ENCODE measurements around the gene SORCS2.

SORCS2 gene

DNA sequence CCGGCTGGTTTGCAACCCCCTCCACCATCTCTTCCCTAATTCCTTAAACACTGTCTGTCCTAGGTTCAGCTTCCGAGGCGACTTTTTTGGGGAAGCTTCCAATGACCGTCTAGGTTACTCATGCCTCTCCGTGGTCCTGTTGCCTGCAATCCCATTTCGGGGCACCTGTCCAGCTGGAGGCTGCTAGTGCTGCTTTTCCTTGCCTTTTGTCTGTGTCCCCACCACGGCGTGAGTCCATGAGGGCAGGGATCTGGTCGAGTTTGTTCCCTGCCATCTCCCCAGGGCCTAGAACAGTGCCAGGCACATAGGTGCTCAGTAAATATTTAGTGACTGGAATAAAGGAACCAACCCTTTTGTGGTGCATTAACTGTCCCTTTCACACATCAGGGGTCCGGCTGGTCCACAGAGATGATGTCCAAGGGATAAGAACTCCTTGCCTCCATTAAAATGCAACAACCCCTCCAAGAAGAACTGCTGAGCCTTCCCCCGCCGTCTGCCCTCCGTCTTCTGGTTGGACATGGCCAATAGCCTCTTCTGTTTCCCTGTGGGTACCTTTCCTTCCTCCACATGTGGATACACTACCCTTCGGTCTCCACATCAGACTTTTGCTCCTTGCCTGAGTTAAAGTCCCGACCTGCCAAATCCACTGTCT lies 5.7 kb upstream of the SORCS2 start:
- DNase-seq (ENCODE audit: low read depth): no peak
- TF ChIP-seq, protein P1, sequence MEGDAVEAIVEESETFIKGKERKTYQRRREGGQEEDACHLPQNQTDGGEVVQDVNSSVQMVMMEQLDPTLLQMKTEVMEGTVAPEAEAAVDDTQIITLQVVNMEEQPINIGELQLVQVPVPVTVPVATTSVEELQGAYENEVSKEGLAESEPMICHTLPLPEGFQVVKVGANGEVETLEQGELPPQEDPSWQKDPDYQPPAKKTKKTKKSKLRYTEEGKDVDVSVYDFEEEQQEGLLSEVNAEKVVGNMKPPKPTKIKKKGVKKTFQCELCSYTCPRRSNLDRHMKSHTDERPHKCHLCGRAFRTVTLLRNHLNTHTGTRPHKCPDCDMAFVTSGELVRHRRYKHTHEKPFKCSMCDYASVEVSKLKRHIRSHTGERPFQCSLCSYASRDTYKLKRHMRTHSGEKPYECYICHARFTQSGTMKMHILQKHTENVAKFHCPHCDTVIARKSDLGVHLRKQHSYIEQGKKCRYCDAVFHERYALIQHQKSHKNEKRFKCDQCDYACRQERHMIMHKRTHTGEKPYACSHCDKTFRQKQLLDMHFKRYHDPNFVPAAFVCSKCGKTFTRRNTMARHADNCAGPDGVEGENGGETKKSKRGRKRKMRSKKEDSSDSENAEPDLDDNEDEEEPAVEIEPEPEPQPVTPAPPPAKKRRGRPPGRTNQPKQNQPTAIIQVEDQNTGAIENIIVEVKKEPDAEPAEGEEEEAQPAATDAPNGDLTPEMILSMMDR (IDR thresholded peaks at IDR 0.05; ENCODE audit: low read depth, low read length): no peak
- no peak for TF ChIP-seq POLR2A (IDR thresholded peaks at IDR 0.05; ENCODE audit: extremely low read depth, insufficient read length)
- TF ChIP-seq MYC (IDR thresholded peaks at IDR 0.05; ENCODE audit: low read depth, low read length): no peak
- TF ChIP-seq, protein P2, sequence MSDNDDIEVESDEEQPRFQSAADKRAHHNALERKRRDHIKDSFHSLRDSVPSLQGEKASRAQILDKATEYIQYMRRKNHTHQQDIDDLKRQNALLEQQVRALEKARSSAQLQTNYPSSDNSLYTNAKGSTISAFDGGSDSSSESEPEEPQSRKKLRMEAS (IDR thresholded peaks at IDR 0.05; ENCODE audit: low read depth, low read length): no peak
- H3K4me3 ChIP-seq (ENCODE audit: low read depth, low read length): no peak overlapping the region

DNA sequence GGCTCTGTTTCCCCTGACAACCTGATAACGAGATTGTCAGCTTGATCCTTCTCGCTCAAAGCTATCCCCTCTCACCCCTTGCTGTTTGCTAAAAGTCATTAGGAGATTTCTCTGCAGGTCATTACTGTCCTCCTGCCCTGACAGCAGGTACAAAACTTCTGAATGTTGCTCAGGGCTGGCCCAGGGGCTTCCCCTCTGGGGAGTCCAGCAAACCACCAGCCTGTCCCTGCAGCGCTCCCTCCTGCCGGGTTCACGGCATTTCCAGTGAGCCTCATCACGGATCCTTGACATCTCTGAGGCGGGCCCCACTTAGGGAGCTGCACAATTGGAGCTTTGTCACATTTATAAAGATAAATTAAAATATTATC lies 5.2 kb upstream of the SORCS2 start:
- TF ChIP-seq, protein P1 (IDR thresholded peaks at IDR 0.05; ENCODE audit: low read depth, low read length): no peak
- TF ChIP-seq POLR2A (IDR thresholded peaks at IDR 0.05; ENCODE audit: extremely low read depth, insufficient read length): no peak
- TF ChIP-seq, protein P2 (IDR thresholded peaks at IDR 0.05; ENCODE audit: low read depth, low read length): no peak
- TF ChIP-seq MYC (IDR thresholded peaks at IDR 0.05; ENCODE audit: low read depth, low read length): no peak
- no peak for DNase-seq (ENCODE audit: low read depth)
- no peak overlapping the region for H3K4me3 ChIP-seq (ENCODE audit: low read depth, low read length)

DNA sequence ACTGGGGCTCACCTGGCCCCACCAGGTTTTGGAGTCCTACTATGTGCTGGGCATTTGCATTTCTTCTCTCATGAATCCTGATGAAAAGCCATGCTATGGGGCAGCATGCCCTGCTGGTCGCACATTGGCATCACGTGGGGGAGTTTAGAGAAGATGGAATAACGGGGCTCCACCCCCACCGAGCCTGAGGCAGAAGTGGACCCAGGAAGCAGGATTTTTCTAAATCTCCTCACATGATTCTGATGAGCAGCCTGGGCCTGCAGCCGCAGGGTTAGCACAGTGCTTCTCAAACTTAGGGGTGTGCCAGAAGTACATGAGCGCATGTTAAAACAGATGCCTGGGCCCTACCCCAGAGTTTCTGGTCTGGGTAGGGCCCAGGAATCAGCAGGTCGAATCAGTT lies 4.6 kb upstream of the SORCS2 start:
- H3K4me3 ChIP-seq (ENCODE audit: low read depth, low read length): no peak overlapping the region
- DNase-seq (ENCODE audit: low read depth): no peak
- TF ChIP-seq, protein P2 (IDR thresholded peaks at IDR 0.05; ENCODE audit: low read depth, low read length): no peak
- TF ChIP-seq MYC (IDR thresholded peaks at IDR 0.05; ENCODE audit: low read depth, low read length) (no peak), POLR2A (IDR thresholded peaks at IDR 0.05; ENCODE audit: extremely low read depth, insufficient read length) (no peak)
- TF ChIP-seq, protein P1 (IDR thresholded peaks at IDR 0.05; ENCODE audit: low read depth, low read length): no peak

DNA sequence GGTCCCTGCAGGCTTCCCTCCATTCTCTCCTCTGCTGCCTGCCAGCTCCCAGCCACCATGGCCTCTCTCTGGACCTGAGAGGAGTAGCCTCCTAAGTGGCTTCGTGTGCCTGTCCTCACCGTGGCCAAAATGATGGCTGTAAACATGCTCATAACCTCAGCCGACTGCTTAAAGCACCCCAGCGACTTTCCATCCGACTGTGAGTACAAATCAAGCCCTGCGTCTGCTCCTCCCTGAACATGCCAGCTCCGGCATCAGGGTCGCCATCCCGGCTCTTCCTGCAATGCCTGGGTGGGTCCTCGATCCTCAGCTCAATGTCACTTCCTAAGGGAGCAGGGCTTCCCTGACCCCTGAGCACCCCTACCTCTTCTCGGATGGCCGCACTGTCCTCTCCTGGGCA lies 3.3 kb upstream of the SORCS2 start:
- DNase-seq (ENCODE audit: low read depth): no peak
- no peak overlapping the region for H3K4me3 ChIP-seq (ENCODE audit: low read depth, low read length)
- no peak for TF ChIP-seq MYC (IDR thresholded peaks at IDR 0.05; ENCODE audit: low read depth, low read length)

DNA sequence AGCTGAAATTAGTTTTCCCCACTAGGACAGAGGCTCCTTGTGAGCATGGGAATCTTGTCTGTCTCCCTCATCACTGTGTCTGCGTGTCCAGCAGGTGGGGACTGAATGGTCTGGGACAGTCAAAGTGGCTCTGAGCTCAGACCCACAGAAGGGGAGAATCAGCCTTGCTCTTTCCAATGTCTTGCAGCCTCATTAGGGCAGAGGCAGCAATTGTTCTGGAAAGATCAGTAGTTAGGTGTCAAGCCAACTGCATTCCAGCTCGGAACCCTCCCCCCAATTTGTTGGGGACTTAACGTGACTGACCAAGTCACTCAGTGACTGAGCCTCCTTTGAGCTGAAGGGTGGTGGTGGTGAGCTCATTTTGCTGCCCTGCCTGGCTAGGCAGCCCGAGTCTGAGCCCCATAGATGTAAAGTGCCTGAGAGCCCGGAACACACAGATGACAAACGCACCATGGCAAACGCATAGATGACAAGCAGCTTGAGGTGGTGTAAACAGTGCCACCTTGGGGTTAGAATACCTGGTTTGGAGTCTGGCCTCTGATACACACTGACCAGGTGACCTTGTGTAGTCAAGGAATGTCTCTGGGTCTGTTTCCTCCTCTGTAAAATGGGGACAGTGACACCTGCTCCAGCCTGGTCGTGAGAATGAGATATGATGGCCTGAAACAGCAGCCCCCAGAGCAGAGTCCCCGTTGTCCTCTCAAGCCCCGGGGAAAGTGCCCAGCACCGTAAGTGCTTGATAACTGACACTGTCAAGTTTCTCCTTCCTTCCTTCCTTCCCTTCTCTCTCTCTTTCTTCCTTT lies 2.7 kb upstream of the SORCS2 start:
- TF ChIP-seq, protein P1 (IDR thresholded peaks at IDR 0.05; ENCODE audit: low read depth, low read length): no peak
- TF ChIP-seq POLR2A (IDR thresholded peaks at IDR 0.05; ENCODE audit: extremely low read depth, insufficient read length) (no peak), MYC (IDR thresholded peaks at IDR 0.05; ENCODE audit: low read depth, low read length) (no peak)
- TF ChIP-seq, protein P2 (IDR thresholded peaks at IDR 0.05; ENCODE audit: low read depth, low read length): no peak
- no peak overlapping the region for H3K4me3 ChIP-seq (ENCODE audit: low read depth, low read length)
- no peak for DNase-seq (ENCODE audit: low read depth)

DNA sequence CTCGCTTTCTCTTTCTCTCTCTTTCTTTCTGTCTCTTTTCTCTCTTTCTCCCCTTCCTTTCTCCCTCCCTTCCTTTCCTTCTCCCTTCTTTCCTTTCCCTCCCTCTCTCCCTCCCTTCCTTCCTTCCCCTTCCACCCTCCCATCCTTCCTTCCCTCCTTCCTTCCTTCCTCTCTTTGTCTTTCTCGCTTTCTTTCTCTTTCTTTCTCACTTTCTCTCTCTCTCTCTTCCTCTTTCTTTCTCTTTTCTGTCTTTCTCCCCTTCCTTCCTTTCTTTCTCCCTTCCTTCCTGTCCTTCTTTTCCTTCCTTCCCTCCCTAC lies 2.1 kb upstream of the SORCS2 start:
- no peak for DNase-seq (ENCODE audit: low read depth)
- TF ChIP-seq, protein P2 (IDR thresholded peaks at IDR 0.05; ENCODE audit: low read depth, low read length): no peak
- no peak for TF ChIP-seq POLR2A (IDR thresholded peaks at IDR 0.05; ENCODE audit: extremely low read depth, insufficient read length)
- no peak for TF ChIP-seq MYC (IDR thresholded peaks at IDR 0.05; ENCODE audit: low read depth, low read length)
- TF ChIP-seq, protein P1 (IDR thresholded peaks at IDR 0.05; ENCODE audit: low read depth, low read length): no peak

More for the DNA sequence above, 2.1 kb upstream of the SORCS2 start:
- no peak overlapping the region for H3K4me3 ChIP-seq (ENCODE audit: low read depth, low read length)
